Chondrocyte (in vitro differentiated cells): ENCODE results near the gene FCN1. TPM values are rescaled to one million over a fixed set of nuclear protein-coding genes. Genes with fewer than 3 reads are reported as not detected.

Experiments used
- DNase-seq: peaks from one replicate; pipeline ENCODE4 v3.0.0; 2021; ENCODE audit warnings: mixed read lengths, low spot score
- H3K27ac Mint-ChIP-seq: one replicate; pipeline ENCODE4 v1.8.0; 2021; ENCODE audit warnings: mild to moderate bottlenecking, moderate library complexity, mixed read lengths; ENCODE audit not compliant: unreplicated experiment
- H3K27me3 Mint-ChIP-seq: 2 replicates; pipeline ENCODE4 v1.8.0; 2021; ENCODE audit warnings: low read depth, mixed read lengths
- H3K36me3 Mint-ChIP-seq: 2 replicates; pipeline ENCODE4 v1.8.0; 2021; ENCODE audit warnings: low read depth, mixed read lengths
- H3K4me1 Mint-ChIP-seq: 2 replicates; pipeline ENCODE4 v1.8.0; 2021; ENCODE audit warnings: low read depth, mild to moderate bottlenecking, mixed read lengths
- H3K4me3 Mint-ChIP-seq: one replicate; pipeline ENCODE4 v1.8.0; 2021; ENCODE audit warnings: mild to moderate bottlenecking, moderate library complexity, mixed read lengths; ENCODE audit not compliant: unreplicated experiment
- H3K9me3 Mint-ChIP-seq: 2 replicates; pipeline ENCODE4 v1.8.0; 2021; ENCODE audit warnings: low read depth, mixed read lengths
- total RNA-seq: library from RNA; stranded (reverse); gene quantifications from 3 replicates; pipeline ENCODE4 v1.2.1, GENCODE V29; 2021
- TF ChIP-seq, protein P1 (sequence below): fragments of 200-600 bp; sonication (generic); IDR thresholded peaks from 2 replicates; pipeline ENCODE4 v1.5.0; 2021; ENCODE audit warnings: antibody characterized with exemption, mild to moderate bottlenecking, moderate library complexity

FCN1 gene
- total RNA-seq, 1 donor from 2014 or later = not detected

GRCh38 chr9:134964271-134965055 lies 46.8 kb upstream of the FCN1 start:
- no peaks in the 10 kb centered on the region for H3K9me3 Mint-ChIP-seq
- H3K36me3 Mint-ChIP-seq = no peaks in the 10 kb centered on the region
- TF ChIP-seq, protein P1, sequence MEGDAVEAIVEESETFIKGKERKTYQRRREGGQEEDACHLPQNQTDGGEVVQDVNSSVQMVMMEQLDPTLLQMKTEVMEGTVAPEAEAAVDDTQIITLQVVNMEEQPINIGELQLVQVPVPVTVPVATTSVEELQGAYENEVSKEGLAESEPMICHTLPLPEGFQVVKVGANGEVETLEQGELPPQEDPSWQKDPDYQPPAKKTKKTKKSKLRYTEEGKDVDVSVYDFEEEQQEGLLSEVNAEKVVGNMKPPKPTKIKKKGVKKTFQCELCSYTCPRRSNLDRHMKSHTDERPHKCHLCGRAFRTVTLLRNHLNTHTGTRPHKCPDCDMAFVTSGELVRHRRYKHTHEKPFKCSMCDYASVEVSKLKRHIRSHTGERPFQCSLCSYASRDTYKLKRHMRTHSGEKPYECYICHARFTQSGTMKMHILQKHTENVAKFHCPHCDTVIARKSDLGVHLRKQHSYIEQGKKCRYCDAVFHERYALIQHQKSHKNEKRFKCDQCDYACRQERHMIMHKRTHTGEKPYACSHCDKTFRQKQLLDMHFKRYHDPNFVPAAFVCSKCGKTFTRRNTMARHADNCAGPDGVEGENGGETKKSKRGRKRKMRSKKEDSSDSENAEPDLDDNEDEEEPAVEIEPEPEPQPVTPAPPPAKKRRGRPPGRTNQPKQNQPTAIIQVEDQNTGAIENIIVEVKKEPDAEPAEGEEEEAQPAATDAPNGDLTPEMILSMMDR = no peak
- DNase-seq = peak; percentile 74
- H3K4me3 Mint-ChIP-seq = no peak overlapping the region
- peaks cover 7% of the 10 kb centered on the region for H3K27me3 Mint-ChIP-seq
- H3K4me1 Mint-ChIP-seq = peaks cover 11% of the 10 kb centered on the region
- H3K27ac Mint-ChIP-seq = no peak overlapping the region

- TF ChIP-seq, protein P1 = no peak
- H3K4me3 Mint-ChIP-seq = no peak overlapping the region
- no peaks in the 10 kb centered on the region for H3K36me3 Mint-ChIP-seq
- peak; percentile 84 for DNase-seq
- H3K9me3 Mint-ChIP-seq = no peaks in the 10 kb centered on the region
- no peak overlapping the region for H3K27ac Mint-ChIP-seq
- H3K27me3 Mint-ChIP-seq = peaks cover 7% of the 10 kb centered on the region
- peaks cover 11% of the 10 kb centered on the region for H3K4me1 Mint-ChIP-seq
These were observed 45.8 kb upstream of the FCN1 start for GRCh38 chr9:134963546-134963945.

- TF ChIP-seq, protein P1 = no peak
- H3K36me3 Mint-ChIP-seq = no peaks in the 10 kb centered on the region
- H3K27ac Mint-ChIP-seq = no peak overlapping the region
- peaks cover 7% of the 10 kb centered on the region for H3K27me3 Mint-ChIP-seq
- H3K9me3 Mint-ChIP-seq = no peaks in the 10 kb centered on the region
- no peak overlapping the region for H3K4me3 Mint-ChIP-seq
- H3K4me1 Mint-ChIP-seq = peaks cover 7% of the 10 kb centered on the region
- DNase-seq = peak; percentile 85
These were observed 45.3 kb upstream of the FCN1 start for GRCh38 chr9:134962973-134963364.

- H3K9me3 Mint-ChIP-seq = no peaks in the 10 kb centered on the region
- no peak for DNase-seq
- no peak overlapping the region for H3K4me3 Mint-ChIP-seq
- TF ChIP-seq, protein P1 = no peak
- no peak overlapping the region for H3K27ac Mint-ChIP-seq
- H3K4me1 Mint-ChIP-seq = peaks cover under 1% of the 10 kb centered on the region
- no peaks in the 10 kb centered on the region for H3K36me3 Mint-ChIP-seq
- H3K27me3 Mint-ChIP-seq = peaks cover 7% of the 10 kb centered on the region
These were observed 44.6 kb upstream of the FCN1 start for GRCh38 chr9:134962065-134962972.

DNA sequence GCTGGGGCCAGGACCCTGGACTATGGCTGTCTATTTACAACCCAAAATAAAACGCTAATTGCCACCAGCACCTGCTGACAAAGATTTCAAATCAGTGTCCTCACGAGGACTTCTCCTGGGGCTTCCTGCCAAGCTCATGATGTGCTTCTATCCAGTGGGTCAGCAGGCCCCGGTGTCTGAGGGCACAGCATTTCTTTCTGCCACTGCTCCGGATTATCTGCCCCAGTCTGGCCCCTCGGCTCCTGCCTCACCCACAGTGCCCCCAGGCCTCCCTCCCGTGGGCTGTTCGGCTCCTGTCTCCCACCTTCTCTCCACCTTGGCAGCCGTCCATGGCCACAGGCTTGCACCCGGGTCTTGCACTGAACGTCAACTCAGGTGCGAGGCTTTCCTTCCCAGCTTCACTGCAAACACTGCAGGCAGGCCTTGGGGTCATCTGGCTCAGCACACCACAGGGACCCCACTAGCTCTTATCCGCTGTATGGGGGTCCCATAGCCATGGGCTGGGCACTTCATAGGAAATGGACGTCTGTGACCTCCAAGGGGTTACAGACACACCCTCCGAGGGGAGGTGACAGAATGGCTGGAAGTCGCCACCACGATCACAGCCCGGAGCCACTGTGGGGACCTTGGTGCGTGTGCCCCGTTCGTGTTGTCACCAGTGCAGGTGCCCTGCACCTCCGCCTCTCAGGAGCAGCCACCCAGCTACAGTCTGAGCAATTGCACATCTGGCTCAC lies 43.8 kb upstream of the FCN1 start:
- Mint-ChIP-seq H3K9me3 (no peaks in the 10 kb centered on the region), H3K36me3 (no peaks in the 10 kb centered on the region), H3K27me3 (peaks cover 7% of the 10 kb centered on the region), H3K4me3 (no peak overlapping the region), H3K4me1 (no peaks in the 10 kb centered on the region), H3K27ac (no peak overlapping the region)
- TF ChIP-seq, protein P1 = no peak
- DNase-seq = peak; percentile 85
